HG03521 (cell line): ENCODE measurements around the gene CASKIN1.

ENCODE experiments used
- ATAC-seq: cut with Tn5 transposase; IDR thresholded peaks from one replicate; pipeline ENCODE4 v1.9.1; 2021; ENCODE audit warnings: mild to moderate bottlenecking, moderate library complexity; ENCODE audit not compliant: unreplicated experiment

Gene CASKIN1

DNA sequence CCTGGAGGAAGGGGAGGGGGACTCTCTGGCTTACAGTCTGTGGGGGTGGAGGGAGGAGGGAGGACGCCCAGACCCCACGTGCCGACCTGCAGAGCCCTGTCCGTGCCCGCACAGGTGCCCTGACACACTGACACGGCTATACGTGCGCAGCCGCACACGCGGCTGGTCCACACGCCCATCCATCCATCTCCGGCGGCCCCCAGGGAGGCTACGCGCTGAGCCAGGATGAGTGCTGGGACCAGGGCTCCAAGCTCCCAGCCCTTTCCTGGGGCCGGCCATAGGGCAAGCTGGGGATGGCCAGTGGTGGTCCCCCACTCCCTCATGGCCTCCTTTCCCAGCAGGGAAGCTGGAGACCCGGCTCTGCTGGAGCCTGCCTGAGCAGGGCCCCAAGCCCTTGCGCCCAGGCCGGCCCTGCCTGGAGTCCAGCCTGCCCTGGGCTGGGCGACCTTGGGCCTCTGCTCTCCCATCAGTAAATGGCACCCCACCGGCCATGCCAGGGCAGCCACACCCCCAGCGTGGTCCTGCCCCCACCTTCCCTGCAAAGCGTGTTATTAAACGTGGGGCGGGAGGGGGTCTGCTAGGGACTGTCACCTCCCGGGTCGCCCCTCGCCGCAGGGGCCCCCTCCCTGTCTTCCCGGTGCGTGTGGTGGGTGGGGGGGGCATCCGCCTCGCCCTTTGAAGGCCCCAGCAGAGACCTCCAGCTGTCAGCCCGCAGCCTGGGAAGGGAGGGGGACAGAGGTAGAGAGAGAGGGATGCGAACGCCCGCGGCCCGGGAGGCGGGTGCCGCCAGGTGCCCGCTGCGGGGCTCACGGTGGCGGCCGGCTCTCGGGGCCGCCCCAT is 863 bp downstream of the CASKIN1 start:
- no peak for ATAC-seq

DNA sequence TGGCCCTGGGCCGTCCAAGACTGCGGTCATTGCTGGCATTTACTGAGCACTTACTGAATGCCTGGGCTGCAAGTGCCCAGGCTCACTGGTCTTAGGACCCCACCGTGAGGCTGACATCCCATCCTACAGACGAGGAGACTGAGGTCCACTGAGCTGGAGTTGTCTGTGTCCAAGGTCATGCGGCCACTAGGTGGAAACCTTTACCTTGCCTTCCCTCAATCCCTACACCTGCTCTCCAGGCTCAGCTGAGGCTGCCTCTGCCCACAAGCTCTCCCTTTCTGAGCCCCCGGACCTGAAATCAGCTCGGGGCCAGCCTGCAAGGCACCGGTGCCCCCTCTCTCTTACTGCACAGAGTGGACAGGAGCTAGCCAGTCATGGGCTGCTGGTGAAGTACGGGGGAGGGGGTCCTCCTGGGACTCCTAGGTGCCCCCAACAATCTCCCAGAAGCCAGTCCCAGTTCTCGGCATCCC is 1.5 kb downstream of the CASKIN1 start:
- ATAC-seq: no peak

DNA sequence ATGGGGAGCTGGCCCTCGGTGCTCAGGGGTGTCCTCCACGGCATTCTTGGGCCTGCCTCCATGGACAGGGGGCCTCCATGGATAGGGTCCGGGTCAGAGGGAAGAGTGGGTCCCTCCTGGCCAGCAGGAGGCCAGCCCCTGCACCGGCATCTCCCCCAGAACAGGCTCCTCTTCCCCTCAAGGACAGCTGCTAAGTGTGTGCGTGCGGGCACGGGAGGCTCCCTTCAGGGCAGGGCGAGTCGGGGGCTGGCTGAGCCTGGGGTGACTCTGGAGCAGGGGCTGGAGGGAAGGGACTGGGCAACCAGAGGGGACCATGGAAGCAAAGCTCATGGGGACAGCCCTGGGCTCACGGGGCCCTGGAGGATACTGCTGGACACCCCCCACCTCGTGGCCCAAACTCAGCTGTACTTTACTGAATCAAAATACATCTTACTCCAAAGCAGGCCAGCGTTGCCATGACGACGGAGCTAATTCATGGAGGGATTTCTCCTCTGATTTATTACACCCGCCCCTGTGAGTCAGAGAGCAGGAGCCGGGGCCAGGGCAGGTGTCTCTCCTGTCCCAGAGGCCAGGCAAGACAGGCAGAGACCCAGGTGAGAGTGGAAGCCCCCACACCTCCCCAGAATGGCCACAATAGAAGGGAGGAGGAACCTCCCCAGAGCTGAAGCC is 2.1 kb downstream of the CASKIN1 start:
- no peak for ATAC-seq

DNA sequence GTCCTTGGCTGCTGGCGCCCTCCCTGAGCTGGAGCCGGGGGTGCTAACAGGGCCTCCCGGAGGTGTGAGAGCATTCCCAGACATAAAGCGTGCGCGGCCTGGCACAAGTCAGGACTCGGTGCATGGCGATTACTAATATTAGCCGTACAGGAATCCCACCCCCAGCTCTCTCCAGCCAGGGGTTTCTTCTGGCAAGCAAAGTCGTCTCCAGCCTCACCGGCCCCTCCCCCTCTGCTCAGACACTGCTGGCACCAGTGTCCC is 5.0 kb downstream of the CASKIN1 start:
- no peak for ATAC-seq

DNA sequence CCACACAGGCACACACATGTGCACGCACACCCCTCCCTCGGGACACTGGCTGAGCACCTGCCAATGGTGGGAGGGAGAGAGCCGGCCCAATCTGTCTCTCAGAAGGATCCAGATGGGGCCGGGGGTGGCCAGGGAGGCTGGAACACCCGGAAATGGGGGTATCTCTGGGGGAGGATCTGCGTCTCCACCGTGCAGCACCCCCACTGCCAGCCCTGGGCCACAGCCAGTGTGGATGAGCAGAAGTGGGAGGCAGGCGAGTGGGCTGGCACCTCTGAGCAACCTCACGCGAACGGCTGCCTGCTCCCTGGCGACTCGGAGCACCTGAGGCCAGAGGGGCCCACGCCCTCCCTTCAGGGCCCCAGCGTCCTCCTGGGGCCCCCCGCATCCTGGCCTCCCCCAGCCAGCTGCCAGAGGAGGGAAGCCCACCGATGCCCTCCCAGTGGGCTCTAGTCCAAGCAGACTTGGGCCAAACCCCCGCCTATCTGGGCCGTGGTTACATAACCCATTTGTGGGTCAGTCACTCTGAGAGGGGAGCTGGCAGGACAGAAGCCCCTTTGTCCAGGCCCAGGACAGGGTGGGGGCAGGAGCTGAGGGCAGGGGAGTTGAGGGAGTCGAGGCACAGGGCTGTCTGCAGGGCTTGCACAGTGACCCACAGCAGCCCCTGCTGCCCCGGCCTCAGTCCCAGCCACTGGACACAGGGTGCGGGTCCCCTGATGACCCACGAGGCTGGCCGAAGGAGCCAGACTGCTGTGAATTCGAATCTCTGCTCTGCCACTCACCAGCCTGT is 5.6 kb downstream of the CASKIN1 start:
- ATAC-seq: no peak

DNA sequence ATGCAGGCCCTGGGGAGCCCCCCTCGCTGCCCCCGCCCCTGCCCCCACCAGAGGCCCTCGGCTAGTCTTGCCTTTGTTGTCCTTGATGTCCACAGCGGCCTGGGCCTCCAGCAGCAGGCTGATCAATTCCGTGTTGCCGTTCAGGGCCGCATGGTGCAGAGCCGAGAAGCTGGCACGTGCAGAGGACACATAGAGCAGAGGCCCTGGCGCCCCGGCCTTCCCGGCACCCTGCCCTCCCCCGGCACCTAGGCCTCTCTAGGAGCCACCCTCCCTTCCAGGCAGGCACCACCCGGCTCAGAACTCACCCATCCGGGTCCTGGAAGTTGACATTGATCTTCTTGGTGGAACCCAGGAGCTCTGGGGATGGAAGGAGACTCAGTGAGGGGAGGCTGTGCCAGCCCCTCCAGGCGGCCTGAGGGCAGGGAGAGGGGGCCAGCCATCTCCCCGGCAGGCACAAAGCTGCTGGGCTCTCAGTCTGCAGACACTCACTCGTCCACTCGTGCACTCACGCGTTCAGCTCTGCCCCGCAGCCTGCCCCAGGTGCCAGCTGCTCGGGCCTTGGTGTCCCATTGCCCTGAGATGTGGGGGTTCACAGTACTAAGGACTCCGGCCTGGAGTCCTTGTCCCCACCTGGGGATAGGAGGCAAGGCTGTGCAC is 6.3 kb downstream of the CASKIN1 start:
- ATAC-seq: no peak

DNA sequence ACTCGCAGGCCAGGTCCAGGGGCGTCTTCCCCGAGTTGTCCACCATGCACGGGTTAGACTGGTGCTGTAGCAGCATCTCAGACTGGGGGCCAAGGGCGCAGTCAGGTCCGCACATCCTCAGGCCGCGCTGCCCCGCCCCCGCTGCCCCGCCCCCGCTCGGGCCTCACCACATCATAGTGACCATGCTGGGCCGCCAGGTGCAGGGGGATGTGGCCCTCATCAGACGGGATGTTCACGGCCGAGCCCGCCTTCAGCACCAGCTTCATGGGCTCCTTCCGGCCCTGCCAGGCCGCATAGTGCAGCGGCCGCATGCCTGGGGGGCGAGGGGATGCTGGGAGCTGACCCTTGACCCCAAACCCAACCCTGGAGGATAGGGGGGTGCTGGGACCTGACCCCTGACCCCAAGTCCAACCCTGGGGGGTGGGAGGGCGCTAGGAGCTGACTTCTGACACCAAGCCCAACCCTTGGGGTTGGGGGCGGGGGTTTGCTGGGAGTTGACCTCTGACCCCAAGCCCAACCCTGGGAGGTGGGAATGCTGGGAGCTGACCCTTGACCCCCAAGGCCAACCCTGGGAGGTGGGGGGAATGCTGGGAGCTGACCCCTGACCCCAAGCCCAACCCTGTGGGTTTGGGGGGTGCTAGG is 7.0 kb downstream of the CASKIN1 start:
- no peak for ATAC-seq

DNA sequence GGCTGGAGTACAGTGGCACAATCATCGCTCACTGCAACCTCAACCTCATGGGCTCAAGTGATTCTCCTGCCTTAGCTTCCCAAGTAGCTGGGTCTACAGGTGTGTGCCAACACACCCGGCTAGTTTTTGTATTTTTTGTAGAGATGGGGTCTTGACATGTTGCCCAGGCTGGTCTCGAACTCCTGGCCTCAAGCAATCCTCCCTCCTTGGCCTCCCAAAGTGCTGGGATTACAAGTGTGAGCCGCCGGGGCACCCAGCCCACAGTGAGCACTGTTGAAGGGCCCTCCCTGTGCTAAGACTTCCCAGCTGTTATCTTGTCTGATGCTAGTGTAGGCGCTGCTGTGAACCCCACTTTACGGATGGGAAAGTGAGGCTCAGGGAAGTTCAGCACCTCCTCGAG is 8.0 kb downstream of the CASKIN1 start:
- ATAC-seq: no peak

DNA sequence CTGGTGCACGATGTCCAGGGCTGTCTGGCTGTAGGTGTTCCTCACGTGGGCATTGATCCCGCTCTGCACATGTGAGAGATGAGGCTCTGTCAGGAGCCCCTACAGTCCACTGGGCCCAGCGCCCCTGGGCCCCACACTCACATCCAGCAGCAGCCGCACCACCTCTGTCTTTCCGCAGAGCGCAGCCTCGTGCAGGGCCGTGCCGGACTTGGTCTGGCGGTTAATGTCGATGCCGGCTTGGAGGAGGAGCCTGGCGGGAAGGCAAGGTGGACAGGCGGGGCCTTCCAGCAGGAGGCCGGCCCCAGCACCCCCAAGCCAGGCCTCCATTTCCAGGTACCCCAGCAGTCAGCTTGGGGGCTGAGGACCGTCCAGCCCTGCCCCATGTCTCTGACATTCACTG is 9.2 kb downstream of the CASKIN1 start:
- ATAC-seq: no peak

DNA sequence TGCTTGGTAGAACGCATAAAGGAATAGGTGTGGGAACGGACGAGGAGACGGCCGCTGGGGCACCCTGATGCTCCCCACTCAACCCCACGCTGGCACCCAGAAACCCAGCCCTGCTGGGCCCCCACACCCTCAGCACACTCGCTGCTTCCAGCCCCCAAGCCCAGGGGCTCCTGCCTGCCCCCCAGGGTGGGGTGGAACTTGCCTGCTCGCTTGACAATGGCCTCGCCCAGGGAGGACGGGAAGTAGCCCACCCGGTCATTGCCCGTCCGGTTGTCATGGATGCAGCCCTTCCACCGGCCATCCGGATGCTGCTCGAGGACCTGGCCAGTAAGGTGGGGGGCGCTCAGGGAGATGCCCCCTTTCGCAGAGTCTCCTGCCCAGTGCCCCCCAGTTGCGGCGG is 9.9 kb downstream of the CASKIN1 start:
- ATAC-seq: no peak

DNA sequence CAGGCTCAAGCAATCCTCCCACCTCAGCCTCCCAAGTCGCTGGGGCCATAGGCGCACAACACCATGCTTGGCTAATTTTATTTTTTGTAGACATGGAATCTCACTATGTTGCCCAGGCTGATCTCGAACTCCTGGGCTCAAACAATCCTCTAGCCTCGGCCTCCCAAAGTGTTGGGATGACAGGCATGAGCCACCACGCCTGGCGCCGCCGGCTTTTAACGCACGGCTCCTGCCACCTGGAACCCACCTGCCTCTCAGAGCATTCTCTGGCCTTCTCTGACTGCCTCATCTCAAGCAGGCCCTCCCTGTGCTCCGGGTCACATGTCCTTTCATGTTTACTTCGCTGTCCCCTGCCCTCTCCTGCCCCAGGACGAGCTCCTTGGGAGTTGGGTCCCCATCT is 10.3 kb downstream of the CASKIN1 start:
- no peak for ATAC-seq

DNA sequence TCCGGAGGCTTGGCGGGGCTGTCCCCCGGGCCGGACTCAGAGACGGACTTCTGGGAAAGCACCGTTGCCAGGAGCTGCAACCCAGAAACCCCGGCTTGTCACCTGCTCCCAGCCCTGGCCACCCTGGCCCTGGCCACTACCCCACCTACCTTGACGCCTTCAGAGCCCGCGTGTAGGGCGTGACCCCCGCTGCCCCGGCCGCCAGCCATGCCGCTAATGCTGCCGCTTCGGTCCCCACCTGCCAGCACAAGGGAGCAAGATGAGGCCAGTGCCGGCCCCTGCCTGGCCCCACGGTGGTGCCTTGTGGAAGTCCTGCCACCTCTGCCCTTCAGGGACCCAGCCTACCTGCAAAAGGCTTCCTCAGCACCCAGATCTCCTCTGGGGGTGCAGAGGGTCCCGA is 11.4 kb downstream of the CASKIN1 start:
- ATAC-seq: no peak

DNA sequence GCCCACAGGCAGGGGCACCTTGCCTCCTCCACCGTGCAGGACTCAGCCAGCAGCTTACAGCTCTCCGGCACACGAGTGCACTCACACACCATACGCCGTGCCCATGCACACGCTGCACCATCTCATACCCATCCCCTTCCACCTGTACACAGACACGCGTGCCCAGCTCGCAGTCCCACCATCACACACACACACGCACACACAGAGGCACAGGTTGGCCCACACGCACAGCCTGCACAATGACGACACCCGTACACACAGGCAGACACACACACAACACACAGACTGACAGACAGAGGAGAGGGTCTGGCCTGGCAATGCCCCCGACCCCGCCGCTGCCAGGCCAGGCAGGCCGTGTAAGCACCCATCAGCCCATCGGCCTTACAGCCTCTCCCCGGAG is 12.1 kb downstream of the CASKIN1 start:
- no peak for ATAC-seq

DNA sequence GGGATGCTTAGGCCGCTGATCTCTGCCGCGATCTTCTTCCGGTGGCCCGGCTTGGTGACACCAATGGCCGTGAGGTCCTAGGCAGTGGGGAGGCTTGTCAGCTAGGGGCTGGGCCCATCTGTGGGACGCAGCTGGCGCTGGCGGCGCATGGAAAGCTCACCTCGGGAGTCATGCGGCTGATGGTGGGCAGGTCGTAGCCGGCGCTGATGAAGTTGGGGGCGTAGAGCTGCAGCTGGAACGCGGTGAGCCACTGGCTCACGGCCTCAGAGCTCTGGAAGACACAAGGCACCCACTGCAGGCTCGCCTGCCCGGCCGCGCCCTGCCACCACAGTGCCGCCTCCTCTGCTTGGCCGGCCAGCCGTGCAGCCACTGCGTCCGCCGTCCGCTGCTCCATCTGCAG is 12.7 kb downstream of the CASKIN1 start:
- no peak for ATAC-seq

DNA sequence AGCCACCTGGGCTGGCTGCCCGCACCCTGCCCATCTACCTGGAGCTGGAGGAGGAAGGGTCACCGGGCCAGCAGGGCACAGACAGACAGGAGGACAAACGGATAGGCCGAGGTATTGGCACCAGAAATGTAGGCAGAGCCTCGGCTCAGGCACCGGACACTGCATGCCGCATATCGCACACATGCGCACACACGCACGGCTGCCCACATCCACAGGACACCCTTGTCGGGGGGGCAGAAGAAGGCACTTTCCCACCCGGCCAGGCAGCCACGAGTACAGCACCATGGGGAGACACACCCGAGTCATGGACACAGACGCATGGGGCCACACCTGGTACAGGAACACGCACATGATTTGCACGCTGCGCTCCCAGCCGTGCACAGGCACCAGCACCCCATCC is 14.5 kb downstream of the CASKIN1 start:
- ATAC-seq: no peak

DNA sequence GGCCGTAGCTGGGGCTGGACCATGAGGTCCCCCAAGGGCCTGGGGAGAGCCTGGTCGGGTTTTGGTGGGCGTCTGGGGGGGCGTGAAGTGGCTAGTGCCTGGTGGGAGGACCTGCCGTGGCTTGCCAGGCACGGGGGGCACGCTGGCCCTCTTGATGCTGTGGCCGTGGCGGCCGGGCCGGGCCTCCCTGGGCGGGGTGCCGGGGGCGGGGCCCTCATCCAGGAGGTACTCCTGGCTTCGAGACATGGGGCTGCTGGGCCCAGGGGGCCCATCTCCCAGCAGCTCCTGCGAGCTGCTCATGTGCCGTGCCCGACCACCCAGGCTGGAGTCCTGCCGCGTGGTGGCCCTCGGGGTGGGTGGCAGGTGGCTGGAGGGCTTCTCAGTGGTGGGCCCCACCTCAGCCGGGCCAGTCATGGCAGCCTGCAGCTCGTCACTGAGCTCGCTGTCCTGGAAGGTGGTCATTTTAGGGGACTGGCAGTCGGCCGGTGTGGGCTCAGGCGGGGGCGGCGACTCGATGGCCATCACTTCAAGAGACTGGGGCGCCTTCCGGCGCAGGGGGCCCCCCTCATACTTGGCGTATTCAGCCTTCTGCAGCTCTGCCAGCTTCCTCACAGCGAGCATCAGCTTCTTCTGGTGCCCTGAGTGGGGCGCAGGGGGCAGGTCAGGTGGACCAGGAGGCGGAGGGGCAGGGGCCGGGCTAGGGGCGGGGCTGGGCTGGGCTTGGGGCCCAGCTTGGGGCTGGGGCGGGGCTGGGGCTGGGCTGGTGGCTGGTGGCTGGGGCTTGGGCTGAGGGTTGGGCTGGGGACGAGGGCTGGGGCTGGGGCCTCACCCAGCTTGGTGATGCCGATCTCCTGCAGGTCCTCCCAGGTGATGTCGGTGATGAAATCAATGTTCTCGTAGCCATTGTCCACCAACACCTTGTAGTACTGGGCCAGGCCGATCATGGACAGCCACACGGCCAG is 15.2 kb downstream of the CASKIN1 start:
- no peak for ATAC-seq

DNA sequence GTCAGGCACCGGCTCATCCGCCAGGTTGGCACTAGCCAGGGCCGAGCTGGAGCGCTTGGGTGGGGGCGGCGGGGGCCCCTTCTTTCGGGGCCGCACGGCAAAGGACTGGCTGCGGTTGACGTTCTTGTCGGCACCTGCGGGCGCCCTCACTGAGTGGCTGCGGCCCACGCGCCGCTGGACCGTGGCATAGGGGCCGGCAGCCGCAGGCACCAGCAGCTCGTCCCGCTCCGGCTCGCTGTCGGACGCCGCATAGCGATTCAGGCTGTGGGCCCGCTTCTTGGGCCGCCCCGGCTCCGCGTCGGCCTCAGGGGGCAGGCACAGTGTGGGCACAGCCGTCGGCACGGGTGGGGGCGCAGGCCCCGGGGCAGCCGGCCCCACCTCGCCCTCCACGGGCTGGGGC is 15.9 kb downstream of the CASKIN1 start:
- no peak for ATAC-seq

DNA sequence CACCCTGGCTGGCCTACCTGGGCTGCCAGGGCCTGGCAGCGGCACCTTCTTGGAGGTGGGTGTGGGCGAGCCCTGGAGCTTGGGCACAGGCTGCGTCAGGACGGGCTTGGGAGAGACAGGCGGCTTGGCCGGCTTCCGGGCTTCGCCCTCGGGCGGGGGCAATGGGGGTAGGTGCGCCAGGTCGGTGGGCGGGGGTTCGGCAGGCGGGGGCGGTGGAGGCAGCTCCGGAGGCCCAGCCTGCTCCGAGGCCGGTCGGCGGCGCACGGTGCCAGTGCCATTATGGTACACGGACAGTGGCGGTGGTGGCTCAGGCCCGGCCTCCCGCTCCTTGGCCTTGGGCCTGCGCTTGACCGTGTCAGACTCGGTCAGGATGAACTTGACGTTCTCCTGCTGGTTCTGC is 16.8 kb downstream of the CASKIN1 start:
- no peak for ATAC-seq

DNA sequence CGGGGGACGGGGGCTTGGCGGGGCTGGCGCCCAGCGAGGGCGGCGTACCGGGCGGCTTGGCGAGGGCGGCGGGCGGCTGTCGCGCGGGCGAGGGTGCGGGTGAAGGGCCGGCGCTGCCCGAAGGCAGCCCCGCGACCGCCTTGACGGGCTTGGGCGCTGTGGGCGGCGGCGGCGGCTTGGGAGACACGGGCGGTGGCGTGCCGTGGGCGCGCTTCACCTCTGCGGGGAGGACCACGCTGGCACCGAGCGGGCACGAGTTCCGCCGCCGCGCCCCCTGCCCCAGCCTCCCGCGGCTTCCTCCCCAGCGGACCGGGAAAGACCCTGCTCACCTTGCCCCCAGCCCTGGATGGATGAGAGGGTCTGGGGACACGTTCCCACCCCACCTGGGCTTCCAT is 17.3 kb downstream of the CASKIN1 start:
- ATAC-seq: no peak
